ENCODE measurements around the gene CLDN12. TPM values are rescaled to one million over a fixed set of nuclear protein-coding genes. Genes with fewer than 3 reads are reported as not detected.

The CLDN12 gene
- total and polyA plus RNA-seq, 11 donors: 20.7 to 45.2 (median 31.4) TPM

GRCh38 chr7:90425376-90425775 is 22.1 kb downstream of the CLDN12 start:
- H3K36me3 ChIP-seq: no peaks in the 10 kb centered on the region
- no peaks in the 10 kb centered on the region for H3K9me3 ChIP-seq
- peaks cover 0 to 11% (median 0%) of the 10 kb centered on the region in 12 donors for H3K4me1 ChIP-seq
- DNase-seq: no peak
- intact Hi-C loops (cut with DNase I): loop anchor here in 9 of 10 donors (5.0 to 10.0 kb wide), 8 partner anchors 108 to 273 kb away; partner anchors contain the start of genes STEAP1 (in 4 of the 9) and CFAP69 (in 1 of the 9)
- H3K4me3 ChIP-seq: no peak overlapping the region
- 0 to 90% (median 67%) methylated on average over 2 of the region's 2 CpGs for WGBS, 4 donors
- no peak for TF ChIP-seq POLR2A (IDR thresholded peaks at IDR 0.05)
- no peak for TF ChIP-seq CTCF (IDR thresholded peaks at IDR 0.05)
- no peaks in the 10 kb centered on the region for H3K27me3 ChIP-seq
- no peak overlapping the region for H3K27ac ChIP-seq
- no peak for ATAC-seq

GRCh38 chr7:90430614-90431460 is 27.6 kb downstream of the CLDN12 start:
- ATAC-seq: no peak
- TF ChIP-seq CTCF (IDR thresholded peaks at IDR 0.05) (no peak), POLR2A (IDR thresholded peaks at IDR 0.05) (no peak)
- intact Hi-C loops (cut with DNase I): loop anchor here in 3 of 10 donors (5.0 to 10.0 kb wide), 3 partner anchors 64 to 1636 kb away; partner anchors contain the start of genes STEAP1 (in 1 of the 3) and TEX47 (in 1 of the 3)

GRCh38 chr7:90432752-90433151 is 29.5 kb downstream of the CLDN12 start:
- H3K27me3 ChIP-seq: no peaks in the 10 kb centered on the region
- H3K36me3 ChIP-seq: no peaks in the 10 kb centered on the region
- DNase-seq (no peak), ATAC-seq (no peak)
- H3K4me3 ChIP-seq: no peak overlapping the region
- TF ChIP-seq POLR2A (IDR thresholded peaks at IDR 0.05) (no peak), CTCF (IDR thresholded peaks at IDR 0.05) (no peak)
- no peak overlapping the region for H3K27ac ChIP-seq
- intact Hi-C loops (cut with DNase I): loop anchor here in 3 of 10 donors (5.0 to 10.0 kb wide), 3 partner anchors 62 to 1638 kb away; partner anchors contain the start of genes STEAP1 (in 1 of the 3) and TEX47 (in 1 of the 3)
- peaks cover 0 to 24% (median 4%) of the 10 kb centered on the region in 12 donors for H3K9me3 ChIP-seq
- H3K4me1 ChIP-seq: no peaks in the 10 kb centered on the region
- WGBS, 4 donors: 71 to 75% (median 72%) methylated on average over 10 of the region's 10 CpGs

More at GRCh38 chr7:90430614-90431460, 27.6 kb downstream of the CLDN12 start:
- Histone ChIP-seq H3K36me3 (no peaks in the 10 kb centered on the region), H3K9me3 (peaks cover 0 to 12% (median 0%) of the 10 kb centered on the region in 12 donors), H3K27ac (no peak overlapping the region), H3K27me3 (no peaks in the 10 kb centered on the region), H3K4me1 (no peaks in the 10 kb centered on the region), H3K4me3 (no peak overlapping the region)
- 85 to 89% (median 87%) methylated on average over 6 of the region's 6 CpGs for WGBS, 4 donors
- no peak for DNase-seq

- H3K4me1 ChIP-seq: no peaks in the 10 kb centered on the region
- H3K27ac ChIP-seq: no peak overlapping the region
- no peak overlapping the region for H3K4me3 ChIP-seq
- intact Hi-C loops (cut with DNase I): loop anchor here in 3 of 10 donors (5.0 to 10.0 kb wide), 3 partner anchors 62 to 1638 kb away; partner anchors contain the start of genes STEAP1 (in 1 of the 3) and TEX47 (in 1 of the 3)
- WGBS, 4 donors: 77 to 94% (median 83%) methylated on average over 3 of the region's 3 CpGs
- no peak for ATAC-seq
- TF ChIP-seq CTCF (IDR thresholded peaks at IDR 0.05) (no peak), POLR2A (IDR thresholded peaks at IDR 0.05) (no peak)
- DNase-seq: no peak
- H3K27me3 ChIP-seq: no peaks in the 10 kb centered on the region
- H3K36me3 ChIP-seq: no peaks in the 10 kb centered on the region
- H3K9me3 ChIP-seq: peaks cover 0 to 24% (median 4%) of the 10 kb centered on the region in 12 donors
Observed at GRCh38 chr7:90433221-90433620, 30.0 kb downstream of the CLDN12 start.

Measured in heart left ventricle (tissue), 16 donors.